Measurements from ENCODE around the gene COL16A1. TPM values are rescaled to one million over a fixed set of nuclear protein-coding genes. Genes with fewer than 3 reads are reported as not detected.
"Not testable (repeated sequence)": the region's sequence is repeated elsewhere in the genome, so short reads cannot be mapped to it uniquely, and the experiment has no call there.

COL16A1 gene
- total RNA-seq, 1 donor from 2014 or later: not detected

DNA sequence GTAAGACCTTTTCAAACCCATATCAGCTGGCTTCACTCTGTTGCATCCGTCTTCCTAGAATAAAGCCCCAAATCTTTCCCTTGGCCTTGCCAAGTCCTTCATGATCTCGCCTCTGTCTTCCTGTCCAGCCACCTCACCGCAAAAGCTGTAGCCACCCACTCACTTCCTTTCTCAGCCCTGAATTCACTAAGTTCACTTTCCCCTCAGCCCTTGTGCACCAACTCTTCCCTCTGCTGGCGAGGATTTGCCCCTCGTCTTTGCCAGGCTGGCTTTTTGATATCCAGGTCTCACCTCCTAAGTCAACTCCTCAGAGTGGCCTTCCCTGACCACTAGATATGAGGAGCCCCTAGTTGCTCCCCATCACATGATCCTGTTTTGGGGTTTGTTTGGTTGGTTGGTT lies 3.9 kb upstream of the COL16A1 start:
- H3K36me3 Mint-ChIP-seq (ENCODE audit: low read depth): no peaks in the 10 kb centered on the region
- H3K4me1 Mint-ChIP-seq (ENCODE audit: low read depth): peaks cover 29% of the 10 kb centered on the region
- no peak overlapping the region for H3K27ac Mint-ChIP-seq
- DNase-seq (ENCODE audit: low spot score): no peak
- H3K4me3 Mint-ChIP-seq (ENCODE audit: low read depth): no peak overlapping the region
- H3K9me3 Mint-ChIP-seq: no peaks in the 10 kb centered on the region
- H3K27me3 Mint-ChIP-seq (ENCODE audit: low read depth): peaks cover 32% of the 10 kb centered on the region
- intact Hi-C loops (cut with micrococcal nuclease): no loop called here

DNA sequence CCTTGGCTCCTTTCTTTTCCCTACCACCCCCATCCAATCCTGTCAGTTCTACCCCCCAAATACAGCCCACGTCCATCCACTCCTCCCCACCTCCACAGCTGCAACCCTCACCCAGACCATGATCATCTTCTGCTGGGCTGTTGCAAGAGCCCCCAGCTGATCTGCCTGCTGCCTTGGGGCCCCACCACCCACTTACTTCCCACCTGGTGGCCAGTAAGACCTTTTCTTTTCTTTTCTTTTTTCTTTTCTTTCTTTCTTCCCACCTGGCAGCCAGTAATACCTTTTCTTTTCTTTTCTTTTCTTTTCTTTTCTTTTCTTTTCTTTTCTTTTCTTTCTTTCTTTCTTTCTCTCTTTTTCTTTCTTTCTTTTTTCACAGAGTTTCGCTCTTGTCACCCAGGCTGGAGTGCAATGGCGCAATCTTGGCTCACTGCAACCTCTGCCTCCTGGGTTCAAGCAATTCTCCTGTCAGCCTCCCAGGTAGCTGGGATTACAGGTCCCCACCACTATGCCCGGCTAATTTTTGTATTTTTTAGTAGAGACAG lies 3.3 kb upstream of the COL16A1 start:
- DNase-seq (ENCODE audit: low spot score); H3K4me3 Mint-ChIP-seq (ENCODE audit: low read depth); H3K27ac Mint-ChIP-seq; intact Hi-C loops (cut with micrococcal nuclease); H3K36me3 Mint-ChIP-seq (ENCODE audit: low read depth); H3K9me3 Mint-ChIP-seq: not testable (repeated sequence)
- peaks cover 27% of the 10 kb centered on the region for H3K27me3 Mint-ChIP-seq (ENCODE audit: low read depth)
- H3K4me1 Mint-ChIP-seq (ENCODE audit: low read depth): peaks cover 29% of the 10 kb centered on the region

DNA sequence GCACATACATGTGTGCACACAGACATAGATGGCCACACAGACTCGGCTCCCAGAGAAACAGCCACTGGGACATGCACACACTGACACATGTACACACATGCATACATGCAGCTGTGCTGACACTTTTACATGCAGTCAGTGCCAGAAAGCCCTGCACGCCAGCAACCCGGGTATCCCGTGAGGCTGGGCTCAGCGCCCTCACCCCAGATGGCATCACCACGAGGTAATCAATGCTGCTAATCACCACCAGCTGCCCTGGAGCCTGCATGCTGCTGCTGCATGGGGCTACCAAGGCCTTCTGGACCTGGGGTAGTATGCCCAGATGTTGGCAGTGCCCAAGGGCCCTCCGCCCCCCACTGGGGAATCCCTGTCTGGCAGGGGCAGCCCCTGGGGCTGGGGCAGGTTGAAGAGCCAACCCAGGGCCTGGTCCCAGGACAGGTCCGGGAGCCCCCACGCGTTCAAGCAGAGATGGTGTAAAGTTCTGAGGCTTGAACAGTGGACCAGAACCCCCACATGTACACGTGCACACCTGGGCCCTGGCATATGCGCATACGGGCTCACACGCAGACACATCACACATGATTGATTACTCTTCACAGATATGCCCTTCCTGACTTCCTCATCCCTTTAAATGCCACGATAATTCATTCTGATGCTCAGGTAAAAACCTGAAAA lies 2.7 kb upstream of the COL16A1 start:
- intact Hi-C loops (cut with micrococcal nuclease): no loop called here
- no peaks in the 10 kb centered on the region for H3K36me3 Mint-ChIP-seq (ENCODE audit: low read depth)
- H3K9me3 Mint-ChIP-seq: no peaks in the 10 kb centered on the region
- peaks cover 29% of the 10 kb centered on the region for H3K4me1 Mint-ChIP-seq (ENCODE audit: low read depth)
- no peak overlapping the region for H3K4me3 Mint-ChIP-seq (ENCODE audit: low read depth)
- no peak overlapping the region for H3K27ac Mint-ChIP-seq
- no peak for DNase-seq (ENCODE audit: low spot score)
- H3K27me3 Mint-ChIP-seq (ENCODE audit: low read depth): peaks cover 24% of the 10 kb centered on the region

DNA sequence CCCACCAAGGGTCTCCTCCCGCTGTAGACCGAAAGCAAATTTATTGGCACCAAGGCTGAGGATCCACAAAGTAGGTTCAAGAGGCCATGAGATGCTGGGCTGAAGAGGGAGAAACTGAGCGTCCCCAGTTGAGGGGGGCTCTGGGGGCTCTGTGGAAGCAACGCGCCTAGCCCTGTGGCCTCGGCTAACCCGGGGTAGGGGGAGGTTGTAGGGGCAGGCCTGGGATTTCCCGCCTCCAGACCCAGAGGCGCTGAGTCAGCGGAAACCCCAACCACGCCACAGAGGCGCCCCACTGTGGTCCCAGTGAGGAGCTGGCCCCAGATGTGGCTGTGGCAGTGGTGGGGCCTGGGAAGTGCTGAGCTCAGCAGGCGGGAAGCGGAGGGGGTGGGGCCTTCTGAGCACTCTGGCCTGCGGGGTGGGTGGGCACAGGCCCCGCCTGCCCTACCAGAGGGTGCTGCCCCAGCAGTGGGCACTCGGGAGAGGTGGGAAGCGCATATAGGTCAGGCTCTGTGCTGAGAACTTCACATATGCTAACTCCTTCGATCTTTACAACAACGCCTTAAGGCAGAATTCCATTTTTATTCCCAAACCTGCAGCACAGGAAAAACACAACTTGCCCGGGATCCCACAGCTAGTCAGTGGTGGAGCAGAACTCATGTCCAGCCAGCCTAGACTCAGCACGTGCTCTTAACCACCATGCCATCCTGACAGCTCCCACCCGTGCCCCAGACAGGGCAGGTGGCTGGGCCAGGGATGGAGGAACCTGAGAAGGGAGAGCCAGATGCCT lies 1.5 kb upstream of the COL16A1 start:
- peaks cover 20% of the 10 kb centered on the region for H3K27me3 Mint-ChIP-seq (ENCODE audit: low read depth)
- H3K27ac Mint-ChIP-seq: no peak overlapping the region
- DNase-seq (ENCODE audit: low spot score): peak; percentile 49
- H3K4me3 Mint-ChIP-seq (ENCODE audit: low read depth): no peak overlapping the region
- intact Hi-C loops (cut with micrococcal nuclease): loop anchor here (1.0 to 2.0 kb wide), 3 partner anchors 40 to 84 kb away; no protein-coding TSS in a partner anchor
- no peaks in the 10 kb centered on the region for H3K36me3 Mint-ChIP-seq (ENCODE audit: low read depth)
- peaks cover 29% of the 10 kb centered on the region for H3K4me1 Mint-ChIP-seq (ENCODE audit: low read depth)
- H3K9me3 Mint-ChIP-seq: no peaks in the 10 kb centered on the region

DNA sequence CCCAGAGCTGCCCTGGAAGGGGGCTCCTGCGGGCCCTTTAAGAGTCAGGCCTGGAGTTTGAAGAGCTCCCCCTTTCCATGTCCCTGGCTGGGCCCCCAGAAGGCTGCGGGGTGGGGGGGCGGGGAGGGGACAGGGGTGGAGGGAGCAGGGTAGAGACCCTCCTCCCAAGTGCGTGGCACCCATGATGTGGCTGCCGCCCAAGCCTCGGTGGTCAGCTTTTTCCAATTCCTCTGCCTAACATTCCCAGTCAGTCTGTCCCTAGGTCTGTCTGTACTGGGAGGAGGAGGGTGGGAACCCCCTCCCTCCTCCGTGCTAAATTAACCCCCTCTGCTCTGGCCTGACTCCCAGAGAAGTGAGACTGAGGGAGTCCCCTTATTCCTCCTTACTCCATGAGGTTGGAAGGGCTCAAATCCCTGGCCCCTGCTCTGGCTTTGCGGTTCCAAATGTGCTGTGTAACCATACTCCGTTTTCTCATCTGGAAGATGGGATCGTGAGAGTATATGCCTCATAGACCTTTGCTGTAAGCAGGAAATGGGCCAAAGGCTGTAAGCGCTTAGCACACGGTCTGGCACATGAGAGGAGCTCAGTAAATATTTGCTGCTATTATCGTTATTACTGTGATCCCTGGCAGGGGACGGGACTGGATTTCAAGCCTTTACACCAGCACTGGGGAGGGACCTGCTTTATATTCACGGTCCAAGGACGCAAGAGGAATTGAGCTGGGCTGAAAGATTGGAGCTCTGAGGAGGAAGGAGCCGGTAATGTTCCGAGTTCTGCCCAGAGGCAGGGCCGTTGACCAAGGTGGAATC lies 658 bp upstream of the COL16A1 start:
- Mint-ChIP-seq H3K27me3 (ENCODE audit: low read depth) (peaks cover 20% of the 10 kb centered on the region), H3K27ac (no peak overlapping the region), H3K4me1 (ENCODE audit: low read depth) (peaks cover 32% of the 10 kb centered on the region), H3K4me3 (ENCODE audit: low read depth) (no peak overlapping the region), H3K36me3 (ENCODE audit: low read depth) (no peaks in the 10 kb centered on the region), H3K9me3 (no peaks in the 10 kb centered on the region)
- intact Hi-C loops (cut with micrococcal nuclease): loop anchor here (1.0 to 2.0 kb wide), 3 partner anchors 40 to 84 kb away; no protein-coding TSS in a partner anchor
- DNase-seq (ENCODE audit: low spot score): no peak

DNA sequence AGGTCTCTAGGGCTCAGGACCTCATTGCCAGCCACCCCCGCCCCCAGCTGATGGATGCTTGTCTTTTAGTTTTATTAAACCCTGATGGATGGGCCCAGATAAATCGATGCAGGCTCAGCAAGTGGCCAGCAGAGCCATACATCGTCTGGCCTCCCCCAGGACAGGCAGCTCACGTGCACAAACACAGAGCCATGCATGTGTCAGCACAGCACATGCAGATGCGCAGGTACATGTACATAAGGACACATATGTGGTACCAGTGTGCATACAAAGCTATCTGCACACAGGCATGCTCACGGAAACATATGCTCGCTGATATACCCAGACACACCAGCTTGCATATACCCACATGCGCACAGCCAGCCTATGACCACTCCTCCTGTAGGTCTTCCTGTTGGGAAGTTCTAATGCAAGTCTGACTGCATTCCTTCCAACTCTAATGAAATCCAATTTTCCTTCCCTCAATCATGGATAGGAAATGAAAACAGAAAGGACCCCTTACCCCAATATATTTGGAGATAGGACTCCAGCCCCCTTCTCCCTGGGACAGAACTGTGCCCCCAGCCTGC lies 897 bp downstream of the COL16A1 start:
- intact Hi-C loops (cut with micrococcal nuclease): no loop called here
- Mint-ChIP-seq H3K4me1 (ENCODE audit: low read depth) (peaks cover 33% of the 10 kb centered on the region), H3K4me3 (ENCODE audit: low read depth) (no peak overlapping the region), H3K36me3 (ENCODE audit: low read depth) (no peaks in the 10 kb centered on the region), H3K9me3 (no peaks in the 10 kb centered on the region), H3K27ac (no peak overlapping the region), H3K27me3 (ENCODE audit: low read depth) (peaks cover 13% of the 10 kb centered on the region)
- no peak for DNase-seq (ENCODE audit: low spot score)

DNA sequence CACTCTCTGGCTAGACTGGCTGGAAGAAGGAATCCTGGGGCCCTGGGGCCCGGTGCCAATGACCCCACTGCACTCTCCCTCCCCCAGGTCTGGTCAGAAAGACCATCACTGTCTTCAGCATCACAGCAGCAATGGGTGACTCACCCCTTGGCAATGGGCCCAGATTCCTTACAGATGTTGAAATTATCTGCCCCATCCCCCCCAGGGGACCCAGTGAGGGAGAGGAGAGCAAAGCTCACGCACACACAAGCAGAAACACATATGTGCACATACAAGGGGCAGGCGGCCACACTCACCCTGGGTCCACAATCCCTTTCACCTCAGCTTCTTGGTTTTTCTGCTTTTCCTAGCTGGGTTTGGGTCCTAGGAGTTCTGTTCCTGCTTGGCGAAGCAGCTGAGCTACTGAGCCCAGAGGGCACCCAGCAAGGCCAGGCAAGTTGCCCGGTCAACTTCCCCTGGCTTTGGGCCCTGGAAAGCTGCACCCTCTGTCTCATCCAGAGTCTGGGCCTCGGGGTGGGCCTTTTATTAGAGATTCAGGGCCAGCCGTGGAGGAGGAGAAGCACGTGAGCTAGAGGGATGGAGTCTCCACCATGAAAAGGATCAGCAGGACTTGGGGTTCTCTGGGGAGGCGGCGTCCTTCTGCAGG lies 2.6 kb downstream of the COL16A1 start:
- H3K4me1 Mint-ChIP-seq (ENCODE audit: low read depth): peaks cover 25% of the 10 kb centered on the region
- no peak for DNase-seq (ENCODE audit: low spot score)
- no peaks in the 10 kb centered on the region for H3K36me3 Mint-ChIP-seq (ENCODE audit: low read depth)
- no peak overlapping the region for H3K4me3 Mint-ChIP-seq (ENCODE audit: low read depth)
- no peak overlapping the region for H3K27ac Mint-ChIP-seq
- intact Hi-C loops (cut with micrococcal nuclease): no loop called here
- no peaks in the 10 kb centered on the region for H3K9me3 Mint-ChIP-seq
- peaks cover 13% of the 10 kb centered on the region for H3K27me3 Mint-ChIP-seq (ENCODE audit: low read depth)

DNA sequence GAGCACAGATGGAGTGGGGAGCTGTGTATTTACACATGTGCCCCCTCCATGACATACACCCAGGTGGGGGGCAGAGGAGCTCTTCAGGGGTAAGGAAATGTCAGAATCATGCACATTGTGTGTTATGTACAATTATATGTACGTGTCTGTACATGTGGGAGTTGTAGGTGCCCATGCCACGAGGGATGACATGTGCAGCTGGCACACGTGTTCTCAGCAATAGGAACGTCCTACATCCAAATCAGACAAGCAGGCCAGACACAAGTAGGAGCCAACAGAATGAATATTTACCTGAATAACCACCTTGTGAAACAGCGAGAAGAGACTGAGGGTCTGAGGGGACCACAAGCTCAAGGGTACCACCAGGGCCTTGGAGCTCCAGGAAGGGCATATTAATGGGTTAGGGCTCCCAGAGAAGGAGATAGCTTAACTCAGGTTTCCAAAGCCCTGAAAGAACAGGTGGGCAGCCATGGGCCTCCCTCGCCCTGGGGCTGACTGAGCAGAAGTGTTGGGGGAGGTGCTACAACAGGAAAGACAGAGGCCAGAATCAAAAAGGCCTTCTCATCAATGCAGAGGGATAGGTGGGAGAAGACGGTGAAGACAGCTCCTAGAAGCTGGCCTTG lies 3.2 kb downstream of the COL16A1 start:
- no peaks in the 10 kb centered on the region for H3K36me3 Mint-ChIP-seq (ENCODE audit: low read depth)
- no peaks in the 10 kb centered on the region for H3K9me3 Mint-ChIP-seq
- intact Hi-C loops (cut with micrococcal nuclease): no loop called here
- no peak for DNase-seq (ENCODE audit: low spot score)
- no peak overlapping the region for H3K27ac Mint-ChIP-seq
- H3K4me1 Mint-ChIP-seq (ENCODE audit: low read depth): peaks cover 19% of the 10 kb centered on the region
- no peak overlapping the region for H3K4me3 Mint-ChIP-seq (ENCODE audit: low read depth)
- H3K27me3 Mint-ChIP-seq (ENCODE audit: low read depth): peaks cover 13% of the 10 kb centered on the region

DNA sequence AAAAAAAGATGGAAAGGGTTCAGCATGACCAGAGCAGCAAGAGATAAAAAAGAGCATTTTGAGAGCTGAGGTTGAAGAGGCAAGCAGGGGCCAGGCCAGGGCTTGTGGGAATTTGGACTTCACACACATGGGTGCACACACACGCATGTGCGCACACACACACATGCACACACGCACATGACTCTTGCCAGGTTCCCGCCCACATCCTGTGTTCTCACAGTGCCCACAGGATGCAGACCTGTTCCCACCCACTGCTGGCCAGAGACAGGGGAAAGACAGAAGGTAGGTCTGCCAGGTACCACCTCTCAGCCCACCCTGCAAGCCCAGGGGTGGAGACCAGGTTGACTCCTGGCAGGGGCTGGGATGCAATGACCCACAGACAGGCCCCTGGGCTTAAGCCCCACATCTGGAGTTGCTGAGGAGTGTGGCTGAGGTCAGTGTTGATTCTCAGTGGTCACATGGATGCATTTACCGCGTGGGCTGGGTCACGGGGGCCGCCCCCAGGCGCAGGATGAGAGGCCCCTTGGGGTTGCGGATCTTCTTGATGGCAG lies 4.4 kb downstream of the COL16A1 start:
- Mint-ChIP-seq H3K9me3 (no peaks in the 10 kb centered on the region), H3K36me3 (ENCODE audit: low read depth) (no peaks in the 10 kb centered on the region), H3K4me3 (ENCODE audit: low read depth) (no peak overlapping the region), H3K27me3 (ENCODE audit: low read depth) (peaks cover 8% of the 10 kb centered on the region), H3K4me1 (ENCODE audit: low read depth) (peaks cover 8% of the 10 kb centered on the region), H3K27ac (peak overlapping the region; percentile 25)
- intact Hi-C loops (cut with micrococcal nuclease): no loop called here
- DNase-seq (ENCODE audit: low spot score): no peak

DNA sequence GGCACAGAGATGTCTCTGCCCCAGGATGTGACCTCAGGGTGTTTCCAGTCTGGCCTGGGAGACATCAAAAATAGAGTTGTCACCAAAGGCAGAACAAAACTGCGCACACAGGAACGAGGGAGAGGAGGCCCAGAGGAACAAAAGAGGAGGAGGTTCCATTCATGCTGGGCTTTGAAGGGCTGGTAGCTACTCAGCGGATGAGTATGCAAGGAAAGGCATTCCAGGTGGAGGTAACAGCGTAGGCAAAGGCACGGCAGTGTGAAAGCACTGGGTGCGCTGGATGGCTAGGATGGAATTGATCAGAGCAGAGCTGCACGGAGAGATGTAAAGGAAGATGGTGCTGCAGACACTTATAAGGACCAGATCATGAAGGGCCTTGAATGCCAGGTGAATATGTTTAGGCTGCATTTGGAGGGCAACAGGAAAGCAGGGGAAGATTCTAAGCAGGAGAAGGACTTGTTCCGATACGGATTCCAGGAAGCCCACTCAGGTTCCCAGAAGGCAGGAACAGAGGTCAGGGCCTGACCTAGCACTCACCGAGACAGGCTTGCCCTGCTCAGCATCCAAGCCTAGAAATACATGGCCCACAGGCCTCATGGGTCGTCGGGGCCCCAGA lies 6.3 kb downstream of the COL16A1 start:
- H3K27me3 Mint-ChIP-seq (ENCODE audit: low read depth): no peaks in the 10 kb centered on the region
- intact Hi-C loops (cut with micrococcal nuclease): no loop called here
- H3K4me1 Mint-ChIP-seq (ENCODE audit: low read depth): peaks cover 7% of the 10 kb centered on the region
- H3K4me3 Mint-ChIP-seq (ENCODE audit: low read depth): no peak overlapping the region
- no peak for DNase-seq (ENCODE audit: low spot score)
- H3K27ac Mint-ChIP-seq: no peak overlapping the region
- no peaks in the 10 kb centered on the region for H3K36me3 Mint-ChIP-seq (ENCODE audit: low read depth)
- no peaks in the 10 kb centered on the region for H3K9me3 Mint-ChIP-seq

DNA sequence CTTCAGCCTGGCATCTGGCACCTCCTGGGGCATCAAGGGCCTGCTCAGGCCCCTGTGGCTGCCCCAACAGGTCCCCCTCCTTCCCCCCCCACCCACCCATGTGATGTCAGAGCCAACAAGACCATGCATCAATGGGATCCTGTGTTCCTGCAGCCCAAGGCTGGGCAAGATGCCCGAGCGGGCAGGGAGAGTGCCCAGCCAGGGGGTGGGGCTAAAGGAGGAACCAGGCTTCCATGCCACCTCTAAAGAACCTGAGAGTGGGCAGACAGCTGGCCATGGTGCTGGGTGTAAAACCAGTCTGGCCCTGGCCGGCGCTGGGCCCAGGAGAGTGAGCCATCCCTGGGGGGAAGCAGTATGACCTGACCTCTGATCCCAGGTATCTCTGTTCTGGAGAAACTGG lies 7.6 kb downstream of the COL16A1 start:
- intact Hi-C loops (cut with micrococcal nuclease): no loop called here
- Mint-ChIP-seq H3K9me3 (no peaks in the 10 kb centered on the region), H3K27me3 (ENCODE audit: low read depth) (no peaks in the 10 kb centered on the region), H3K27ac (no peak overlapping the region), H3K36me3 (ENCODE audit: low read depth) (no peaks in the 10 kb centered on the region), H3K4me1 (ENCODE audit: low read depth) (peaks cover 7% of the 10 kb centered on the region), H3K4me3 (ENCODE audit: low read depth) (no peak overlapping the region)
- DNase-seq (ENCODE audit: low spot score): no peak
